H1 (cell line): Measurements from ENCODE around the gene SLC9B2. TPM values are rescaled to one million over a fixed set of nuclear protein-coding genes. Genes with fewer than 3 reads are reported as not detected.

Source experiments
- ATF2 ChIP-seq: IDR thresholded peaks from 2 replicates; pipeline ENCODE4 v1.6.1; 2012; ENCODE audit warnings: low read length, inconsistent platforms
- BACH1 ChIP-seq: IDR thresholded peaks from 2 replicates; pipeline ENCODE4 v1.6.1; 2012; ENCODE audit warnings: low read length, improper control_type of control experiment
- EP300 ChIP-seq, 2 experiments: IDR thresholded peaks; 1 replicate in 1 of 2; 2 replicates in 1 of 2; pipeline ENCODE4 v1.6.1; 2011 to 2012; ENCODE audit warnings: low read depth in 2 of 2, low read length in 2 of 2, mild to moderate bottlenecking in 2 of 2, borderline replicate concordance in 1 of 2, inconsistent platforms in 1 of 2, moderate library complexity in 1 of 2
- KDM4A ChIP-seq: IDR thresholded peaks from one replicate; pipeline ENCODE4 v1.7.1; 2012; ENCODE audit warnings: low read depth, mild to moderate bottlenecking, moderate library complexity, low read length, inconsistent platforms; ENCODE audit not compliant: severe bottlenecking
- NRF1 ChIP-seq: IDR thresholded peaks from 2 replicates; pipeline ENCODE4 v1.6.1; 2011; ENCODE audit warnings: mild to moderate bottlenecking, low read depth, low read length, improper control_type of control experiment
- RAD21 ChIP-seq, 2 experiments: IDR thresholded peaks in 1 of 2; conservative IDR thresholded peaks in 1 of 2; 2 replicates each; pipeline ENCODE4 v1.6.1; 2011; ENCODE audit warnings: low read depth in 2 of 2, low read length in 2 of 2, improper control_type of control experiment in 1 of 2, inconsistent platforms in 1 of 2, mild to moderate bottlenecking in 1 of 2, moderate library complexity in 1 of 2
- RFX5 ChIP-seq: IDR thresholded peaks from 2 replicates; pipeline ENCODE4 v1.6.1; 2011; ENCODE audit warnings: low read depth, low read length, improper control_type of control experiment, borderline replicate concordance
- TBP ChIP-seq: IDR thresholded peaks from 2 replicates; pipeline ENCODE4 v1.6.1; 2011; ENCODE audit warnings: low read depth, low read length, improper control_type of control experiment
- TCF12 ChIP-seq: IDR thresholded peaks from 2 replicates; pipeline ENCODE4 v1.6.1; 2011; ENCODE audit warnings: low read depth, mild to moderate bottlenecking, low read length
- polyA plus RNA-seq, 7 experiments: library from polyadenylated mRNA; depleted of rRNA in 3 of 7; stranded (reverse) in 5 of 7; unstranded in 2 of 7; fragments of >200 nt in 5 of 7; fragments of 200-250 nt in 2 of 7; gene quantifications; 1 replicate in 5 of 7; 2 replicates in 1 of 7; 4 replicates in 1 of 7; pipeline versions ENCODE4 v1.2.1 to v1.2.3, GENCODE V29; 2011 to 2013; ENCODE audit warnings: missing spikeins in 2 of 7, mixed read lengths in 2 of 7
- total RNA-seq: library from RNA; stranded (reverse); fragmentation: NEBNext Ultra II Directional; extraction: Animal tissue kit (Norgen Biotek cat#: 25700); gene quantifications from 2 replicates; pipeline ENCODE4 v1.2.1, GENCODE V29; 2021
- TF ChIP-seq, protein P1 (sequence below): IDR thresholded peaks from 2 replicates; pipeline ENCODE4 v1.6.1; 2011; ENCODE audit warnings: low read length, improper control_type of control experiment

Gene SLC9B2
- total and polyA plus RNA-seq, 2 of the 8 experiments (the other 6 are each of a cell fraction or from before 2014, with no cell fraction given), result 3.2 to 5.2 TPM

DNA sequence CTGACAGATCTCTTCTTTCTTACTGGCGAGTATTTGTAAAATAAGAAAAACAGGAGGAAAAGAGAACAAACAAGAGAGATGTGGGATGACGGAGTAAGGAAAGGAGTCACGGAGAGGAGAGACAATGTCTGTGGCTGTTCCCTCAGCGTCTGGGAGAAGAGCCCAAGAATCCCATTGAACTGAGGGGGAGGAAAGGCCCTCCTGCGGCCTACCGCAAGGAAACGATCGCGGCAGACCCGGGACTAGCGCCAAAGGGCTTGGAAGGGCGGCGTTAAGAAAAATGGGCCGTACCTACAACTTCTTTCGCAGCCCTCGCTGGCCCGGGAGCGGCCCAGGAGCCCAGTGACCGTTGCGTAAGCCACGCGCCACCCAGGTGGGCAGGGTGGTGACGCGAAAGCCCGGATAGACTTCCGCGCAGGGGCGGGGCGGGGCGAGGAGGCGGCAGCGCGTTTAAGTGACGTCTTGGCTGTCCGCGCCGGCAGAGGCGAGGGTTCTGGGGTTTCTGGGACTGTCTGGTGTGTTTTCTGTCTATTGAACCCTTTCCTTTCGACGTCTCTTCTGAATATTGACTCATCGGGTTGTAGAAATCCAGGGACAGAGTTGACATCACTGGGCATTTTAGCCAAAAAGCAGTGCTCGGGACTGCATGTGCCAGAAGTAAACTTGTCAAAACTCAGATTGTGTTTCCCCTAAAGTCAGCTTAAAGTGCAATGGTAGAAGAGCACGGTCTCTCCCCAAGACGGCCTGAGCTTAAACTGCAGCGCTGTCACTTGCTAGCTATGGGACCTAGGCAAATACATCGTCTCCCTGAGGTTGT, 57.0 kb downstream of the SLC9B2 start, which contains the start of gene SLC9B1 (continued):
- peak in 1 of 2 experiments; percentile 74; a peak in 1 of 3 replicates for TF ChIP-seq EP300 (IDR thresholded peaks at IDR 0.05; ENCODE audit: borderline replicate concordance in 1 of 2, low read depth in 2 of 2, low read length in 2 of 2)
- no peak for TF ChIP-seq TCF12
- peak; percentile 85 for TF ChIP-seq KDM4A
- peak in 1 of 2 experiments; percentile 3; a peak in 1 of 4 replicates for TF ChIP-seq RAD21 (IDR thresholded peaks at IDR 0.05 in 1 of 2, conservative IDR thresholded peaks at IDR 0.05 in 1 of 2; ENCODE audit: low read depth in 2 of 2, low read length in 2 of 2)
- no peak for TF ChIP-seq RFX5
- TF ChIP-seq TBP, result peak; percentile 73
- peak; percentile 21; the same call in 1 of the 2 replicates for TF ChIP-seq NRF1
- TF ChIP-seq, protein P1, sequence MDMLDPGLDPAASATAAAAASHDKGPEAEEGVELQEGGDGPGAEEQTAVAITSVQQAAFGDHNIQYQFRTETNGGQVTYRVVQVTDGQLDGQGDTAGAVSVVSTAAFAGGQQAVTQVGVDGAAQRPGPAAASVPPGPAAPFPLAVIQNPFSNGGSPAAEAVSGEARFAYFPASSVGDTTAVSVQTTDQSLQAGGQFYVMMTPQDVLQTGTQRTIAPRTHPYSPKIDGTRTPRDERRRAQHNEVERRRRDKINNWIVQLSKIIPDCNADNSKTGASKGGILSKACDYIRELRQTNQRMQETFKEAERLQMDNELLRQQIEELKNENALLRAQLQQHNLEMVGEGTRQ, result peak; percentile 30; the same call in 1 of the 2 replicates
- 0 out of 2 replicates have a peak, but pooled peaks have one; percentile 21 for TF ChIP-seq BACH1
- no peak for TF ChIP-seq ATF2
